Measurements from ENCODE around the gene TAS2R16. TPM values are rescaled to one million over a fixed set of nuclear protein-coding genes. Genes with fewer than 3 reads are reported as not detected.

TAS2R16 gene
- total RNA-seq, 2 experiments from 2014 or later = not detected

DNA sequence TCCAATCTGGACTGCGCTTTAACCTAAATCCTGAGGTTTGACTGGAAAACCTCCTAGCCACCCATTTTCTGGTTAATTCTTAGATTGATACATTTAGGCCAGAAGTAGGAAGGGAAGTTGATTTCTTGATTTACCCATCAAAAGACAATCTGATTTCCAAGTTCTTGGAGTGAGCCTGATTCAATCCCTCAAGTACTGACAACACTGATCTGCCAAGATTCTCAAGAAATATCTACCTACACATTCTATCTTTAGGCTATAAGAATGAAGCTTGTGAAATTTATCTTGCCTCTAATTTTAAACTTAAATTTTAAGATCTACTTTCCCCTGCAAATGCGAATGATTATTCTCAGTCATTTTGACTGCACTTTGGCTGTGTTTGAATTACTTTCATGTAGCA lies 5.9 kb downstream of the TAS2R16 start:
- no peak overlapping the region for H2AFZ ChIP-seq (ENCODE audit: low read length)

DNA sequence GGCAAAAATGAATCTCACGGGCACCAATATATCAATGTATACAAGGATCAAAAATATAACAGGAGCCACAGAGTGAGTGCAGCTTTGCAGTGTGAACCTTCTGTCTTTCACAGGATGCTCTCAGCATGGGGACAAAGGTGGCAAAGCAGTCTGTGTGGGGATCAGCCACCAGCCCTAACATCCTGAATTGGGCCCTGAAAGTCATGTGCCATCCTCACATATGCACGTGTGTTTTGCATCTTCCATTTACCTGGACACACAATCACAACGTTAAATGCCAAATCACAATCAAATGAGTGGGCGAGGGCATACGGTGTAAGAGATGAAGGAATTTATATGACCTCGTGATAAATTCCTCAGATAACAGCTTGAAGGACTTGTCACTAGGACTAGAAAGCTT lies 6.5 kb downstream of the TAS2R16 start:
- Histone ChIP-seq H3K4me2 (ENCODE audit: low read length) (no peak overlapping the region), H3K4me1 (ENCODE audit: insufficient read depth, low read length, poor library complexity, severe bottlenecking) (no peaks in the 10 kb centered on the region), H3K4me3 (ENCODE audit: low read depth, low read length, poor library complexity, severe bottlenecking) (no peak overlapping the region), H2AFZ (ENCODE audit: low read length) (no peak overlapping the region), H3K9me3 (ENCODE audit: low read length) (no peaks in the 10 kb centered on the region), H3K9me2 (ENCODE audit: insufficient read depth, low read length) (no peaks in the 10 kb centered on the region), H4K20me1 (ENCODE audit: insufficient read depth, low read length) (no peaks in the 10 kb centered on the region), H3K27ac (ENCODE audit: low read depth, low read length, poor library complexity, severe bottlenecking) (no peak overlapping the region), H3K36me3 (ENCODE audit: insufficient read depth, low read length) (no peaks in the 10 kb centered on the region), H3K79me2 (ENCODE audit: insufficient read depth, low read depth, low read length) (no peaks in the 10 kb centered on the region)
- ChIA-PET POLR2A (no interaction called here), CTCF (ENCODE audit: unreplicated experiment) (no interaction called here)
- intact Hi-C loops (cut with micrococcal nuclease; ENCODE audit: unreplicated experiment) = no loop called here
- DNase-seq (ENCODE audit: low spot score) = no peak
- BruUV-seq (replicated peaks) = no TSS peak
- TF ChIP-seq EZH2phosphoT487 (IDR thresholded peaks at IDR 0.05; ENCODE audit: borderline replicate concordance, low read depth, low read length) = no peak
- TF ChIP-seq CTCF (conservative IDR thresholded peaks at IDR 0.05; ENCODE audit: low read length) = no peak

More for the DNA sequence above, 5.9 kb downstream of the TAS2R16 start:
- DNase-seq (ENCODE audit: low spot score) = no peak
- H3K4me2 ChIP-seq (ENCODE audit: low read length) = no peak overlapping the region
- ChIA-PET POLR2A (no interaction called here), CTCF (ENCODE audit: unreplicated experiment) (no interaction called here)
- no peaks in the 10 kb centered on the region for H3K36me3 ChIP-seq (ENCODE audit: insufficient read depth, low read length)
- BruUV-seq (replicated peaks) = no TSS peak
- no peaks in the 10 kb centered on the region for H3K9me3 ChIP-seq (ENCODE audit: low read length)
- no peak overlapping the region for H3K27ac ChIP-seq (ENCODE audit: low read depth, low read length, poor library complexity, severe bottlenecking)
- TF ChIP-seq EZH2phosphoT487 (IDR thresholded peaks at IDR 0.05; ENCODE audit: borderline replicate concordance, low read depth, low read length) (no peak), CTCF (conservative IDR thresholded peaks at IDR 0.05; ENCODE audit: low read length) (no peak)
- intact Hi-C loops (cut with micrococcal nuclease; ENCODE audit: unreplicated experiment) = no loop called here
- no peak overlapping the region for H3K4me3 ChIP-seq (ENCODE audit: low read depth, low read length, poor library complexity, severe bottlenecking)
- no peaks in the 10 kb centered on the region for H4K20me1 ChIP-seq (ENCODE audit: insufficient read depth, low read length)
- no peaks in the 10 kb centered on the region for H3K4me1 ChIP-seq (ENCODE audit: insufficient read depth, low read length, poor library complexity, severe bottlenecking)
- no peaks in the 10 kb centered on the region for H3K9me2 ChIP-seq (ENCODE audit: insufficient read depth, low read length)
- no peaks in the 10 kb centered on the region for H3K79me2 ChIP-seq (ENCODE audit: insufficient read depth, low read depth, low read length)

DNA sequence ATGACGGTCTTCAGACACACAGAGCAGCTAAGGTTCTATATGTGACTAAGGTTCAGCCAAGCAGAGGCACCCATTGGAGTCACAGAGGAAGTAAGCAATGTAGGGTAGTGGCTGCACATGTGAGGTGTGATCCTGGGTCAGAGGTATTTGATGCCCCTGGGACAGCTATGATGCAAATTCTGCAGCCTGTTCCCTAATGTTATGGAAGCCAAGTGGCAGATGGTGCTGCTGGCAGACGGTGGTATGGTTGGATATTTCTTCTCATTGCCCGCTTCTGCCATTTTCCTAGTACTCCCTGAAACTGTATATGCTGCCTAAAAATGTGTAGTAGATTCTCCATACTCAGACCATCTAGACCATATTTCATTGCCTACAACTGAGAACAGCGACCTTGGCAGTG lies 7.2 kb downstream of the TAS2R16 start:
- Histone ChIP-seq H3K4me2 (ENCODE audit: low read length) (no peak overlapping the region), H2AFZ (ENCODE audit: low read length) (no peak overlapping the region), H3K9me2 (ENCODE audit: insufficient read depth, low read length) (no peaks in the 10 kb centered on the region), H3K36me3 (ENCODE audit: insufficient read depth, low read length) (no peaks in the 10 kb centered on the region), H3K4me3 (ENCODE audit: low read depth, low read length, poor library complexity, severe bottlenecking) (no peak overlapping the region), H3K9me3 (ENCODE audit: low read length) (no peaks in the 10 kb centered on the region), H4K20me1 (ENCODE audit: insufficient read depth, low read length) (no peaks in the 10 kb centered on the region), H3K4me1 (ENCODE audit: insufficient read depth, low read length, poor library complexity, severe bottlenecking) (no peaks in the 10 kb centered on the region), H3K27ac (ENCODE audit: low read depth, low read length, poor library complexity, severe bottlenecking) (no peak overlapping the region), H3K79me2 (ENCODE audit: insufficient read depth, low read depth, low read length) (no peaks in the 10 kb centered on the region)
- TF ChIP-seq EZH2phosphoT487 (IDR thresholded peaks at IDR 0.05; ENCODE audit: borderline replicate concordance, low read depth, low read length) (no peak), CTCF (conservative IDR thresholded peaks at IDR 0.05; ENCODE audit: low read length) (no peak)
- no peak for DNase-seq (ENCODE audit: low spot score)
- BruUV-seq (replicated peaks) = no TSS peak
- ChIA-PET POLR2A (no interaction called here), CTCF (ENCODE audit: unreplicated experiment) (no interaction called here)
- intact Hi-C loops (cut with micrococcal nuclease; ENCODE audit: unreplicated experiment) = no loop called here
